ENCODE results near the gene CLCF1. TPM values are rescaled to one million over a fixed set of nuclear protein-coding genes. Genes with fewer than 3 reads are reported as not detected.

CLCF1 gene
- total RNA-seq, 1 donor, result 4.7 TPM

GRCh38 chr11:67349457-67349856 lies 23.9 kb downstream of the CLCF1 start:
- TF ChIP-seq CTCF (IDR thresholded peaks at IDR 0.05; ENCODE audit: insufficient read depth, low read depth, low read length), result no peak
- no peak overlapping the region for H3K4me3 ChIP-seq (ENCODE audit: low read depth, low read length)
- no peak for DNase-seq (ENCODE audit: low read depth)

GRCh38 chr11:67349036-67349435 lies 24.4 kb downstream of the CLCF1 start:
- H3K4me3 ChIP-seq (ENCODE audit: low read depth, low read length), result no peak overlapping the region
- DNase-seq (ENCODE audit: low read depth), result no peak
- TF ChIP-seq CTCF (IDR thresholded peaks at IDR 0.05; ENCODE audit: insufficient read depth, low read depth, low read length), result no peak

- peak; percentile 97 for DNase-seq (ENCODE audit: low read depth)
- no peak for TF ChIP-seq CTCF (IDR thresholded peaks at IDR 0.05; ENCODE audit: insufficient read depth, low read depth, low read length)
- H3K4me3 ChIP-seq (ENCODE audit: low read depth, low read length), result no peak overlapping the region
These were observed 25.2 kb downstream of the CLCF1 start for GRCh38 chr11:67347964-67348749.

GRCh38 chr11:67345920-67346819 lies 27.2 kb downstream of the CLCF1 start:
- TF ChIP-seq CTCF (IDR thresholded peaks at IDR 0.05; ENCODE audit: insufficient read depth, low read depth, low read length), result peak; percentile 90
- DNase-seq (ENCODE audit: low read depth), result peak; percentile 65

GRCh38 chr11:67345247-67345919 lies 28.0 kb downstream of the CLCF1 start:
- no peak for TF ChIP-seq CTCF (IDR thresholded peaks at IDR 0.05; ENCODE audit: insufficient read depth, low read depth, low read length)
- DNase-seq (ENCODE audit: low read depth), result no peak
- no peak overlapping the region for H3K4me3 ChIP-seq (ENCODE audit: low read depth, low read length)

More at GRCh38 chr11:67345920-67346819, 27.2 kb downstream of the CLCF1 start:
- no peak overlapping the region for H3K4me3 ChIP-seq (ENCODE audit: low read depth, low read length)

GRCh38 chr11:67344264-67344663 lies 29.1 kb downstream of the CLCF1 start:
- H3K4me3 ChIP-seq (ENCODE audit: low read depth, low read length), result no peak overlapping the region
- no peak for DNase-seq (ENCODE audit: low read depth)
- TF ChIP-seq CTCF (IDR thresholded peaks at IDR 0.05; ENCODE audit: insufficient read depth, low read depth, low read length), result no peak

Data from fibroblast of villous mesenchyme (primary cell).